C4-2B (cell line): ENCODE measurements around the gene CFAP107.

Experiments
- CTCF ChIP-seq: fragments of 450-650 bp; conservative IDR thresholded peaks from 2 replicates; pipeline ENCODE4 v1.5.1; 2017; ENCODE audit warnings: mild to moderate bottlenecking
- ZFX ChIP-seq: fragments of 450-650 bp; IDR thresholded peaks from 2 replicates; pipeline ENCODE4 v1.6.1; 2017

- TF ChIP-seq CTCF = no peak
- TF ChIP-seq ZFX = no peak
Observed at GRCh38 chr1:12764016-12764415, 18.0 kb downstream of the CFAP107 start.
